Measurements from ENCODE around the gene EIF2B4. TPM values are rescaled to one million over a fixed set of nuclear protein-coding genes. Genes with fewer than 3 reads are reported as not detected.

The EIF2B4 gene
- total and polyA plus RNA-seq, 2 of the 13 experiments (the other 11 are each of a cell fraction or from before 2014, with no cell fraction given): 91.5 to 96.4 TPM

DNA sequence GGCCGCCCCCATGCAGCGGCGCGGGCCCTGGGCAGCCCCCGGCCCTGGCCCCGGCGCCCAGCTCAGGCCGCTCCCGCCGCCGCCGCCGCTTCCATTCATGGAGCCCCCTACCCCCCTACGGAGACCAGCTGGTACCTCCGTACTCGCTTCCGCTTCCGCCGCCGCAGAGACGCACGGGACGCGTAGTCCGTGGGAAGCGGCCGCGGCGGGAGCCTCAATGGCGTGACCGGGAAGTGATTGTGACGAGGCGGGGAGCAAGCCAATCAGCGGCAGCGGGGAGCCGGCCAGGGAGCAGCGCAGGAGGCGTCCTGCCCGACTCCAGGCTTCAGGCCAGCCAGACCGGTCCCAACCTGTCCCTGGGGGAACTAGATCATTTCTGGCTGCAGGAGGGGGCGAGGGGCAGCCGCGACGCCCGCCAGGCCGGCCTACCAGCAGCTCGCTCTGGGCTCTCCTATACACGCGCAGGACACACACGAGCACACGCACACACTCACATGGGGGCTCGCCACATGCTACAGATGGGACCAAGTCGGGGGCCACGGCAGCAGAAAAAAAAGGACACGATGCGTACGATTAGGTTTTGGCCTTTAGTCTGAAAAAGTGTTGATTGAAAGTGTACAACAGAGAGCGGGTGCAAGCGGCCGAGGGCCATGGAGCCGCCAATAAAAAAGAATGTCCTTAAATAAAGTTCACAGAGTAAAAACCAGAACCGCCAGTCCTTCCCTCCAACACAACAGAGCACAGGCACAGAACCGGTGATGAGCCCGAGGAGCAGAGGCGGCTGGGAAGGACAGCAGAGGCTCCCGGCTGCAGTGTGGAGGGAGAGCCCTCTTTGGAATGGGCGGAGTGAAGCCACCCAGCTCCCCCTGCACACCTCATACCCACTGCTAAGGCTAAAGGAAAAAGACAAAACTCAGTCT lies 10.7 kb upstream of the EIF2B4 start, which contains the start of gene ZNF513 (continued):
- TF ChIP-seq ZNF343 (CRISPR knock-in tag; IDR thresholded peaks at IDR 0.05) (0 out of 2 replicates have a peak, but pooled peaks have one; percentile 40), KDM2A (CRISPR knock-in tag; IDR thresholded peaks at IDR 0.05; ENCODE audit: borderline replicate concordance, low read depth) (peak; percentile 96), GATAD2A (CRISPR knock-in tag; IDR thresholded peaks at IDR 0.05) (no peak; the same call in 1 of the 2 replicates), GABPA (IDR thresholded peaks at IDR 0.05; ENCODE audit: low read depth, low read length) (peak; percentile 93), GABPA (CRISPR knock-in tag; IDR thresholded peaks at IDR 0.05; ENCODE audit: low read depth) (peak; percentile 94), ZNF883 (CRISPR knock-in tag; IDR thresholded peaks at IDR 0.05; ENCODE audit: not compliant biosample characterization) (no peak), ZNF251 (CRISPR knock-in tag; IDR thresholded peaks at IDR 0.05) (no peak), KMT2B (CRISPR knock-in tag; IDR thresholded peaks at IDR 0.05) (no peak; the same call in 1 of the 2 replicates), ZNF367 (CRISPR knock-in tag; IDR thresholded peaks at IDR 0.05; ENCODE audit: borderline replicate concordance) (no peak), HIVEP1 (CRISPR knock-in tag; IDR thresholded peaks at IDR 0.05) (0 out of 2 replicates have a peak, but pooled peaks have one; percentile 19), MYNN (CRISPR knock-in tag; IDR thresholded peaks at IDR 0.05; ENCODE audit: low read depth) (no peak), TRIM24 (CRISPR knock-in tag; IDR thresholded peaks at IDR 0.05) (no peak), SPEN (CRISPR knock-in tag; IDR thresholded peaks at IDR 0.05; ENCODE audit: low read depth) (peak; percentile 64; the same call in 1 of the 2 replicates), ZSCAN20 (CRISPR knock-in tag; IDR thresholded peaks at IDR 0.05; ENCODE audit: borderline replicate concordance) (no peak), NR2F2 (IDR thresholded peaks at IDR 0.05; ENCODE audit: borderline replicate concordance, low read depth) (no peak; the same call in 1 of the 2 replicates)
- TF ChIP-seq, protein P1, sequence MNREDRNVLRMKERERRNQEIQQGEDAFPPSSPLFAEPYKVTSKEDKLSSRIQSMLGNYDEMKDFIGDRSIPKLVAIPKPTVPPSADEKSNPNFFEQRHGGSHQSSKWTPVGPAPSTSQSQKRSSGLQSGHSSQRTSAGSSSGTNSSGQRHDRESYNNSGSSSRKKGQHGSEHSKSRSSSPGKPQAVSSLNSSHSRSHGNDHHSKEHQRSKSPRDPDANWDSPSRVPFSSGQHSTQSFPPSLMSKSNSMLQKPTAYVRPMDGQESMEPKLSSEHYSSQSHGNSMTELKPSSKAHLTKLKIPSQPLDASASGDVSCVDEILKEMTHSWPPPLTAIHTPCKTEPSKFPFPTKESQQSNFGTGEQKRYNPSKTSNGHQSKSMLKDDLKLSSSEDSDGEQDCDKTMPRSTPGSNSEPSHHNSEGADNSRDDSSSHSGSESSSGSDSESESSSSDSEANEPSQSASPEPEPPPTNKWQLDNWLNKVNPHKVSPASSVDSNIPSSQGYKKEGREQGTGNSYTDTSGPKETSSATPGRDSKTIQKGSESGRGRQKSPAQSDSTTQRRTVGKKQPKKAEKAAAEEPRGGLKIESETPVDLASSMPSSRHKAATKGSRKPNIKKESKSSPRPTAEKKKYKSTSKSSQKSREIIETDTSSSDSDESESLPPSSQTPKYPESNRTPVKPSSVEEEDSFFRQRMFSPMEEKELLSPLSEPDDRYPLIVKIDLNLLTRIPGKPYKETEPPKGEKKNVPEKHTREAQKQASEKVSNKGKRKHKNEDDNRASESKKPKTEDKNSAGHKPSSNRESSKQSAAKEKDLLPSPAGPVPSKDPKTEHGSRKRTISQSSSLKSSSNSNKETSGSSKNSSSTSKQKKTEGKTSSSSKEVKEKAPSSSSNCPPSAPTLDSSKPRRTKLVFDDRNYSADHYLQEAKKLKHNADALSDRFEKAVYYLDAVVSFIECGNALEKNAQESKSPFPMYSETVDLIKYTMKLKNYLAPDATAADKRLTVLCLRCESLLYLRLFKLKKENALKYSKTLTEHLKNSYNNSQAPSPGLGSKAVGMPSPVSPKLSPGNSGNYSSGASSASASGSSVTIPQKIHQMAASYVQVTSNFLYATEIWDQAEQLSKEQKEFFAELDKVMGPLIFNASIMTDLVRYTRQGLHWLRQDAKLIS (CRISPR knock-in tag; IDR thresholded peaks at IDR 0.05): 0 out of 2 replicates have a peak, but pooled peaks have one; percentile 60
- TF ChIP-seq, protein P2, sequence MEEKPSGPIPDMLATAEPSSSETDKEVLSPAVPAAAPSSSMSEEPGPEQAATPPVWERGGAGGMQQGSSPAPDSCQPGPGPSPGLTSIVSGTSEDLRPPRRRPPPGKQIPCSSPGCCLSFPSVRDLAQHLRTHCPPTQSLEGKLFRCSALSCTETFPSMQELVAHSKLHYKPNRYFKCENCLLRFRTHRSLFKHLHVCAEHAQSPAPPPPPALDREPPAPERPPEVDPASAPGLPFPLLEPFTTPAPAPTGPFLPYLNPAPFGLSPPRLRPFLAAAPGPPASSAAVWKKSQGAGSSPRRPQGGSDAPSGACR (CRISPR knock-in tag; IDR thresholded peaks at IDR 0.05): no peak
- TF ChIP-seq, protein P3, sequence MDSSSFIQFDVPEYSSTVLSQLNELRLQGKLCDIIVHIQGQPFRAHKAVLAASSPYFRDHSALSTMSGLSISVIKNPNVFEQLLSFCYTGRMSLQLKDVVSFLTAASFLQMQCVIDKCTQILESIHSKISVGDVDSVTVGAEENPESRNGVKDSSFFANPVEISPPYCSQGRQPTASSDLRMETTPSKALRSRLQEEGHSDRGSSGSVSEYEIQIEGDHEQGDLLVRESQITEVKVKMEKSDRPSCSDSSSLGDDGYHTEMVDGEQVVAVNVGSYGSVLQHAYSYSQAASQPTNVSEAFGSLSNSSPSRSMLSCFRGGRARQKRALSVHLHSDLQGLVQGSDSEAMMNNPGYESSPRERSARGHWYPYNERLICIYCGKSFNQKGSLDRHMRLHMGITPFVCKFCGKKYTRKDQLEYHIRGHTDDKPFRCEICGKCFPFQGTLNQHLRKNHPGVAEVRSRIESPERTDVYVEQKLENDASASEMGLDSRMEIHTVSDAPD (CRISPR knock-in tag; IDR thresholded peaks at IDR 0.05): 0 out of 2 replicates have a peak, but pooled peaks have one; percentile 2
